GM06990 (cell line): ENCODE measurements around the gene INCENP.

Source experiments
- DNase-seq: peaks from one replicate; pipeline ENCODE4 v3.0.0-alpha.2; 2011; ENCODE audit not compliant: insufficient read length; ENCODE audit errors: extremely low read depth
- H3K27me3 ChIP-seq: replicated peaks from 2 replicates; pipeline ENCODE4 v1.6.0; 2011; ENCODE audit warnings: low read length; ENCODE audit not compliant: control insufficient read depth, insufficient read depth
- H3K36me3 ChIP-seq: 2 replicates; pipeline ENCODE4 v1.5.1; 2011; ENCODE audit warnings: low read length; ENCODE audit not compliant: control insufficient read depth, insufficient read depth
- H3K4me3 ChIP-seq: replicated peaks from 2 replicates; pipeline ENCODE4 v1.5.1; 2011; ENCODE audit warnings: low read depth, mild to moderate bottlenecking, control low read depth, low read length
- TF ChIP-seq, protein P1 (sequence below): IDR thresholded peaks from 2 replicates; pipeline ENCODE4 v1.5.1; 2011; ENCODE audit warnings: low read length, control low read depth, mild to moderate bottlenecking, inconsistent platforms; ENCODE audit not compliant: insufficient read depth, poor library complexity, severe bottlenecking

INCENP gene

DNA sequence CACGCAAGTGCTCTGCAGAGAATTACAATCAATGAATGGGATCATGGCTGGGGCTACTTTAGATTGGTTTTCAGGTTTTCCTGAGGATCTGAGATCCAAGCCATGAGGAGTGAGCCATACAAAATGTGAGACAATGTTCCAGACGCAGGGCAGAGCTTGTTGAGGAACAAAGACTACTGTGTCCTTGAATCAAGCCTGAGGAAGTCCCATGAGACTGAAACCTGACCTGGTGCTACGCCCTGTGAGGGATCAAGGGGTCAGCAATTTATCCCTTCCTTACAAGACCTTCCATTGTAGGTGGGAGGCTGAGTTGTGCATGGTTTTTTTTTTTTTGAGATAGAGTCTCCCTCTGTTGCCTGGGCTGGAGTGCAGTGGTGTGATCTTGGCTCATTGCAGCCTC lies 2.1 kb downstream of the INCENP start:
- Histone ChIP-seq H3K36me3 (peaks cover 20% of the 10 kb centered on the region), H3K4me3 (no peak overlapping the region), H3K27me3 (no peaks in the 10 kb centered on the region)
- TF ChIP-seq, protein P1, sequence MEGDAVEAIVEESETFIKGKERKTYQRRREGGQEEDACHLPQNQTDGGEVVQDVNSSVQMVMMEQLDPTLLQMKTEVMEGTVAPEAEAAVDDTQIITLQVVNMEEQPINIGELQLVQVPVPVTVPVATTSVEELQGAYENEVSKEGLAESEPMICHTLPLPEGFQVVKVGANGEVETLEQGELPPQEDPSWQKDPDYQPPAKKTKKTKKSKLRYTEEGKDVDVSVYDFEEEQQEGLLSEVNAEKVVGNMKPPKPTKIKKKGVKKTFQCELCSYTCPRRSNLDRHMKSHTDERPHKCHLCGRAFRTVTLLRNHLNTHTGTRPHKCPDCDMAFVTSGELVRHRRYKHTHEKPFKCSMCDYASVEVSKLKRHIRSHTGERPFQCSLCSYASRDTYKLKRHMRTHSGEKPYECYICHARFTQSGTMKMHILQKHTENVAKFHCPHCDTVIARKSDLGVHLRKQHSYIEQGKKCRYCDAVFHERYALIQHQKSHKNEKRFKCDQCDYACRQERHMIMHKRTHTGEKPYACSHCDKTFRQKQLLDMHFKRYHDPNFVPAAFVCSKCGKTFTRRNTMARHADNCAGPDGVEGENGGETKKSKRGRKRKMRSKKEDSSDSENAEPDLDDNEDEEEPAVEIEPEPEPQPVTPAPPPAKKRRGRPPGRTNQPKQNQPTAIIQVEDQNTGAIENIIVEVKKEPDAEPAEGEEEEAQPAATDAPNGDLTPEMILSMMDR: no peak
- DNase-seq: no peak

DNA sequence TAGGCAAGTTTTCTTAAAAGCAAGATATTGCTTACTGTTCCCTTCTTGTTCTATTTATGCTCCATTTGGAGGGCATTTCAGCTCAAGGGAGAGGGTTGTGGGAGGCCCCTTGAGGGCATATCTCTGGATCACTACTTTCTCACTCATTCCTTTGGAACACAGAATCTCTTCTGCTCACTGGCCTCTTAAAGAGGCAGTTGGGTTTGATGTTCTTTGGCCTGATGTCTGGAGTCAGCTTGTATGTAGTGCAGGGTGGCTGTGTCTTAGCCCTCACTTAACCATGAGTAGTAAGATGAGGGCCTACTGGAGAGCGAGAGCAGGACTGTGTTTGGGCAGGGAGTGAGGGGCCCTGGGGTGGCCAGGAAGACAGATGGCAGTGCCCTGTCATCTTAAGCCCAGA lies 3.6 kb downstream of the INCENP start:
- DNase-seq: no peak
- Histone ChIP-seq H3K4me3 (no peak overlapping the region), H3K36me3 (peaks cover 30% of the 10 kb centered on the region), H3K27me3 (no peaks in the 10 kb centered on the region)
- TF ChIP-seq, protein P1: no peak

DNA sequence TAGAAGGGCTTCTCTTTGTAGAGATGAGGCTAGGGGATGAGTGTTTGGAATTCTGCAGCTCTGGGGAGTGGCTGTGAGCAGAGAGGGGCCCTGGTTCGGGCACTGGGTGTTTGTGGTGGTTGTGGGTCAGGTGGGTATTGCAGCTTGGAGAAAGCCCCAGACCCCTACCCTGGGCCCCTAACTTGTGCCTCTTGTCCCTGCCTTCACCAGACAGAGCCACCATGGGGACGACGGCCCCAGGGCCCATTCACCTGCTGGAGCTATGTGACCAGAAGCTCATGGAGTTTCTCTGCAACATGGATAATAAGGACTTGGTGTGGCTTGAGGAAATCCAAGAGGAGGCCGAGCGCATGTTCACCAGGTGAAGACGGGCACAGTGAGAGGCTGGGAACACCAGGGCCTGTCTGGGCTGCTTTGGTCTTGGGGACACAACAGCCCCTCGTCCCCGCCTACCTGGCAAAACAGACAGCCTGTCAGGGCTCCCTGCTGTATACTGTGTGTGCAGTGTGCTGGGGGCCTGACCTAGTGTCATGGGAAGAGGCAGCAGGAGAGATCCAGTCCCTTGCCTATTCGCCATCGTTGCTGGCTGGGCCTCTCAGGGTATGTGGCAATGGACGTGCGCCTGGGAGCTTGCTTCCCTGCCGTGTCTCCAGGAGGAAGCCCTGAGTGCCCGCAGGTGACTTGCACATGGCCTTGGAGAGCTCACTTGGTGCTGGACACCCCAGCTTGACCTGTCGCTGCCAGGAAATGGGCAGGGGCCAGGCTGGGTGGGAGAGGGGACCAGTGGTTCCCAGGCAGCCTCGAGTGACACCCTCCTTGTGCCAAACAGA lies 4.3 kb downstream of the INCENP start:
- Histone ChIP-seq H3K36me3 (peaks cover 34% of the 10 kb centered on the region), H3K27me3 (no peaks in the 10 kb centered on the region), H3K4me3 (no peak overlapping the region)
- no peak for DNase-seq
- TF ChIP-seq, protein P1: no peak

DNA sequence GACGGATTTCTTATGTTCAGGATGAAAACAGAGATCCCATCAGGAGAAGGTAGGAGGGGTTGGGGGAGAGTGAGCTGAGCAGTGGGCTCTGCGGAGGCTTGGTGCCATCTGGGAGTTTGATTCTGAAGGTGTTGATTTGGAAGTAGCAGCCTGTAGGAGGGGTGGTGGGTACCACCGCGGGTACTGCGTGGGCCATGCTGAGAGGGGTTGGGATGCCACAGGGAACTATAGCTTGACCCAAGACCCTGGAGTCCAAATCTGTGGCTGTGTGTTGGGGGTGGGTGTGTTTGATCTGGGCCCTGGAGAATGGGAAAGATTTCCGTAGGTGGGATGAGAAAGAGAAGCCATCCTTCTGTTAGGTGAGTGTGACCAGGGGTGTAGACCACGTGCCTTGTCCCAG lies 5.0 kb downstream of the INCENP start:
- DNase-seq: no peak
- TF ChIP-seq, protein P1: no peak
- Histone ChIP-seq H3K4me3 (no peak overlapping the region), H3K27me3 (no peaks in the 10 kb centered on the region), H3K36me3 (peaks cover 38% of the 10 kb centered on the region)

DNA sequence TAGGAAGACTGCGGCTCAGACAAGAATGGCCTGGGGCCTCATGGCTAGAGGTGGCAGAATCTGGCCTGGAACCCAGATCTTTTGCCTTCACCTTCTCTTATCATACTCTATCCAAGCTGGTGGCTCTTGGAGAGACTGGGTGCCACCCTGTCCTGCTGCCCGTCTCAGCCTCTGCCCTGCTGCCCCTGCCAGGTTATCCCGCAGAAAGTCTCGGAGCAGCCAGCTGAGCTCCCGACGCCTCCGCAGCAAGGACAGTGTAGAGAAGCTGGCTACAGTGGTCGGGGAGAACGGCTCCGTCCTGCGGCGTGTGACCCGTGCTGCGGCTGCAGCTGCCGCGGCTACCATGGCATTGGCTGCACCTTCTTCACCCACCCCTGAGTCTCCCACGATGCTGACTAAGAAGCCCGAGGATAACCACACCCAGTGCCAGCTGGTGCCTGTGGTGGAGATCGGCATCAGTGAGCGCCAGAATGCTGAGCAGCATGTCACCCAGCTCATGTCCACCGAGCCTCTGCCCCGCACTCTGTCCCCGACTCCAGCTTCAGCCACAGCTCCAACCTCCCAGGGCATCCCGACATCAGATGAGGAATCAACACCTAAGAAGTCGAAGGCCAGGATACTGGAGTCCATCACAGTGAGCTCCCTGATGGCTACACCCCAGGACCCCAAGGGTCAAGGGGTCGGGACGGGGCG lies 5.9 kb downstream of the INCENP start:
- no peaks in the 10 kb centered on the region for H3K27me3 ChIP-seq
- no peak for DNase-seq
- peaks cover 38% of the 10 kb centered on the region for H3K36me3 ChIP-seq
- TF ChIP-seq, protein P1: no peak
- no peak overlapping the region for H3K4me3 ChIP-seq
